HFF-Myc (cell line): Measurements from ENCODE around the gene SH3BP4.

Experiments used
- DNase-seq: peaks from one replicate; pipeline ENCODE4 v3.0.0-alpha.2; 2011; ENCODE audit warnings: low read depth; ENCODE audit errors: extremely low read depth
- H3K4me3 ChIP-seq: replicated peaks from 2 replicates; pipeline ENCODE4 v1.5.1; 2011; ENCODE audit warnings: low read depth, mild to moderate bottlenecking, control low read depth, low read length
- CTCF ChIP-seq: IDR thresholded peaks from 2 replicates; pipeline ENCODE4 v1.5.1; 2012; ENCODE audit warnings: mild to moderate bottlenecking, low read depth, low read length, control low read depth; ENCODE audit errors: missing control alignments

The SH3BP4 gene

DNA sequence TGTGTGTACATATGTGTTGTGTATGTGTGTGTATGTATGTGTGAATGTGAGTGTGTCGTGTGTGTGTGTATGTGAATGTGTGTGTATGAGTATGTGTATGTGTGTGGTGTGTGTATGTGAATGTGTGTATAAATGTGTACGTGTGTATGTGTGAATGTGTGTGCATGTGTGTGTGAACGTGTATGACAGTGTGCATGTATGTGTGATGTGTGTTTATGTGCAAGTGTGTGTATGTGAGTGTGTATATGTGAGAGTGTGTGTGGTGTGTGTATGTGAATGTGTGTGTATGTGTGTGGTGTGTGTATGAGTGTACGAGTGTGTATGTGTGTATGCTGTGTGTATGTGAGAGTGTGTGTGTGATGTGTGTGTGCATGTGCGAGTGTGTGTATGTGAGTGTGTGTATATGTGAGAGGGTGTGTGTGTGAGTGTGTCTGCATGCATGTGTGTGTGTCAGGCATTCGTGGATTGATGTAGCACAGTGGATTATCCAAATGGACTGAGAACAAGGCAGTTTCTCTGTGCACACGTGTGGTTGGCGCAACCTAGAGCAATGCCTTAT lies 127.2 kb downstream of the SH3BP4 start:
- no peak for DNase-seq
- TF ChIP-seq CTCF, result no peak
- H3K4me3 ChIP-seq, result no peak overlapping the region

DNA sequence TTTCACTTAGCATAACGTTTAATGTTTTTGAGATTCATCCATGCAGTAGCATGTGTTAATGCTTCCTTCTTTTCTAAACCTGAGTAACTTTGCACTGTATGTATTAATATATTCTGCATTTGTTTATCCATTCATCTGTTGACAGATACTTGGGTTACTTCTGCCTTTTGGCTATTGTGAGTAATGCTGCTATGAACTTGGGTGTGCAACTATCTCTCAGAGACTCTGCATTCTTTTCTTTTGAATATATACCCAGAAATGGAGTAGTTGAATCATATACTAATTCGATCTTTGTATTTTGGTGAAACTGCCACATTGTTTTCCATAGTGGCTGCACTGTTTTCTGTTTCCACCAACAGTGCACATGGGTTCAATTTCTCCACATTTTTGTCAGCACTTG lies 128.3 kb downstream of the SH3BP4 start:
- DNase-seq, result no peak
- no peak overlapping the region for H3K4me3 ChIP-seq
- TF ChIP-seq CTCF, result no peak

DNA sequence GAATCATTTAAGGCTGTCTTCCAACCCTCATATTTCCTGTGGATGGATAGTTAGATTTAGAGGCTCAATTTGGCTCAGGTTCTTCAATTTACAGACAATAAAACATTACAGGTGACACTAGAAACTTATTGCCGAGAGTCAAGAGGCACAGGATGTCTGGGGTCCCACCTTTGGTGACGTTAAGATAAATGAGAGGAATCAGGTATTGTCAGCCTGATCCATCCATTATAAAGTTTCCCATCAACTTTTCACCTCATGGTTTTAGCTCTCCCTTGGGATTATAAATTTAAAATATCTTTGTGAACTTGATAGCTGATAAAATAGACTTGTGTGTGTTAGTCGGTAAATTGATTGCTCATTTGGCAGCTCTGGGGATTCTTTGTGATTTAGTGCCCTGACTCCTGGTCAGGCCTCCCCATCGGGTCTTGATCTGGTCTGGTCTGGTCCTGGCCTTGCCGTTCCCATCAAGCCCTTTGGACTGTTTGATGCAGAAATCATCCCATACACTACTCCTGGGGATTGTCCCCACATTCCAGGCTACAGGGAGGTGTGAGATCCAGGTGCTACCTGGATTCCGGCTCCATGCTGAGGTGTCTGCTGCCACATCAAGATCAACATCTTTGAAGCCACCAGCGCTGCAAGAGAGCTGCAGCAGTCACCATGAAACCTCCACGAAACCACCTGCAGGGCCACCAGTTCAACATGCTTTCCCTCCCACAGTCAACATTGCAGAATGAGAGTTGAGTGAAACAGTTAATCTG lies 130.9 kb downstream of the SH3BP4 start:
- no peak for DNase-seq
- no peak for TF ChIP-seq CTCF
- H3K4me3 ChIP-seq, result no peak overlapping the region

- TF ChIP-seq CTCF, result no peak
- H3K4me3 ChIP-seq, result no peak overlapping the region
- no peak for DNase-seq
These were observed 132.0 kb downstream of the SH3BP4 start for GRCh38 chr2:235083822-235084221.

GRCh38 chr2:235084424-235084823 lies 132.6 kb downstream of the SH3BP4 start:
- no peak for DNase-seq
- no peak for TF ChIP-seq CTCF
- H3K4me3 ChIP-seq, result no peak overlapping the region

GRCh38 chr2:235085476-235085875 lies 133.7 kb downstream of the SH3BP4 start:
- no peak overlapping the region for H3K4me3 ChIP-seq
- no peak for DNase-seq
- no peak for TF ChIP-seq CTCF
